NCI-H128 (cell line): Measurements from ENCODE around the gene LIMS2.

Source experiments
- DNase-seq: peaks from one replicate; lab custom pipeline; 2025; ENCODE audit not compliant: unreplicated experiment; lab: John Stamatoyannopoulos, UW

The LIMS2 gene

GRCh38 chr2:127701651-127702394 is 26.5 kb upstream of the LIMS2 start:
- DNase-seq: peak; percentile 2

DNA sequence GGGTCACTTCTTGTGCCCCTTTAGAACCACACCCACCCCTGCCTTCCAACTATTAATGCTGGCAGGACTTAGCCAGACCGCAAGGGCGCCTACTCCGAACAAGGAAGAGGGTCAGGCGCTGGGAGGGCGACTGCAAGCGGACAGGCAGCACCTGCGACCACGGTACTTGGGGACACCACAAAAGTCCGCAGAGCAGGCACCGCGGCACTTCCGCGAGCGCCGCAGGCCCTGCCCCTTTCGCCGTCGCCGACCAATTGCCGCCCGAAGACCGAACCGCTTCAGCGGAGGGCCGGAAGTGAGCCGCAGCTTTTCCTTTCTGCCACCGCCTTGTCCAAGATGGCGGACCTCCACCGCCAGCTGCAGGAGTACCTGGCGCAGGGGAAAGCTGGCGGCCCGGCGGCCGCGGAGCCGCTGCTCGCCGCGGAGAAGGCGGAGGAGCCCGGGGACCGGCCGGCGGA is 25.9 kb upstream of the LIMS2 start, which contains the start of gene SFT2D3:
TSS of gene SFT2D3 (plus strand) at position 305 of the 458 bp plus-strand sequence. CDS start at position 337, 32 bp downstream.
- peak; percentile 46 for DNase-seq

GRCh38 chr2:127700527-127701192 is 25.3 kb upstream of the LIMS2 start:
- no peak for DNase-seq

DNA sequence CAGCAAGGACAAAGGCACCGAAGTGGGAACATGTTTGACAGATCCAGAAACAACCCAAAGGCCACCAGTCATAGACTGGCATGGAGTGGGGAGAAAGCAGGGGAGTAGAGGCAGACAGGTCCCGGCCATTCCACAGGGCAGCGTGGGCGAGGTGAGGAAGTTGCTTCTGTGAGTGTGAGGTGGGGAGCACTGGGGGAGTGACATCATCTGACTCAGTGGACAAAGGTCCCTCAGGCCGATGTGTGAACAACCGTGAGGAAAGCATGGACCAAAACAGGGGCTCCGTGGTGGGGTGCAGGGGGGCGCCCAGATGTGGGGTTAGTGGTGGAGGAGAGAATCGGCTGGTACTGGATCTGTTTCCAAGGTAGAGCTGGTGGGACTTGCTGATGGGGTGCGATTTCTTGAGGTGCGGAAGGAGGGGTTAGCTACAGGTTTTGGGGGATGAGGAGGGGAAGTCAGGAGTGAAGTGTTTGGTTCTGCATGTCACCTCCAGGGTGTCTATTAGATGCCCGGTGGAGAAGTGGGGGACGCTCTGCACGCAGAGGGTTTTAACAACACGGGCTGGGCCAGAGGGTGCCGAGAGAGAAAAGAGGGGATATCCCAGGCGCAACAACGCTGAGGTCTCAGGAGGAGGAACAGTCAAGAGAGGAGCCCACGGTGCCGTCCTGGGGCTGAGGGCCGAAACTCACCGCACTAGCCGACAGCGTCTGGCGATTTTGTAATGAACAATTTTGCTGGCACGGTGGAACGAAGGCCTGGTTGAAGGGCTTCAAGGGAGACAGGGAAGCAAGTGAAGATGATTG is 23.4 kb upstream of the LIMS2 start:
- DNase-seq: no peak

GRCh38 chr2:127697482-127698180 is 22.3 kb upstream of the LIMS2 start:
- no peak for DNase-seq

DNA sequence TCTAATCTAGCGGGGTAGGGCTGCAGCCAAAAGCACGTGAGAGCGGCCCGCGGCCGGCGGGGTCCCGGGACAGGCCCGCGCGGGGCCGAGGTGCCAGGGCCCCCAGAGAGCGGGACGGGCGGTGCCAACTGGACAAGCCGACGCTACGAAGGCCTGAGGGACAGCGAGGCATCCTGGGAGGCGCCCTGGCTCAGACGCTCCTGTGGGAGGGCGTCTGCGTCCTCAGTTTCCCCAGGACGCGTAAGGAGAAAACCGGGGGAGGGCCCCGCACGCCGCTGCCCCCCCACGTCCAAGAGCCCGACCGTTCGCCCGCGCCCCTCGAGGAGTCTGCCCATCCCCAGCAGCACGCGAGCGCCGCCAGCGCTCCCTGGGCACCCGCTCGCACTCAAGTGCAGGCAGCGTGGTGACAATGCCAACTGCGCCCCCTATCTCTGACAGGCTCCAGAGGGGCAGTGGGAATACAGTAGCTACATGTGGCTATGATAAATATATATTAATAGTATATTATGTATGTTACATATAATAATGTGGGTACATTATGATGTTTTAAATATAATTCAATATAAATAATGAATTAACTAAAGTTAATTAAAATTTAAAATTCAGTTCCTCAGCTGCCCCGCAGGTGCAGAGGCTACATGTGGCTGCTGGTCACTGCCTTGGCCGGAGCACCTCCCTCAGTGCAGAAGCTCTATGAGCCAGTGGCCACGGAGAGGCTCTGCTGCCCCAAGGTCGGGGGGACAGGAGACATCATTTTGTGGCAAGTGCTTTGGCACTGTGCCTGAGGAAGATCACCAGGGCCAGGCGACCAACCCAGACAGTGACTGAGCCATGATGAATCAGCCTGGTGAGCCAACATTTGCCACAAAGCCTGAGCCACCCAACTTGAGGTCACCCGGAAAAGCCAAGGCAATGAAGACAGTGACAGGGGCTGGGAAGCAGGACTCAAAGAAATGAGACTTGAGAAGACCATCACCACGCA is 20.5 kb upstream of the LIMS2 start:
- no peak for DNase-seq

- DNase-seq: no peak
Measured at GRCh38 chr2:127694986-127695385, 19.7 kb upstream of the LIMS2 start.

- no peak for DNase-seq
Measured at GRCh38 chr2:127690696-127691095, 15.4 kb upstream of the LIMS2 start.

DNA sequence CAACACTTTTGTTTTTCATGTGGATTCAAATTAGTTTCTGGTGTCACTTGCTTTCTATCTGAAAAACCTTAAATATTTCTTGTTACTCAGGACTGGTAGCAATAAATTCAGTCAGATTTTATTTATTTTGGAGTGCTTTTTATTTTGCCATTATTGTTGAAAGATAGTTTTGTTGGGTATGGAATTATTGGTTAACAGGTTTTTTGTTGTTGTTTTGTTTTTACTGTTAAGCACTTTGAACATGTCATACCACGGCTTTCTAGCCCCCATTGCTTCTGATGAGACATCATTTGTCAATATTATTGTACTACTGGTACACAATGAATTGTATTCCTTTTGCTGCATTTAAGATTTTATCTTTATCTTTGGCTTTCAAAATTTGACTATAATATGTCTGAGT is 13.1 kb upstream of the LIMS2 start:
- DNase-seq: no peak

- DNase-seq: no peak
Measured at GRCh38 chr2:127685410-127686080, 10.2 kb upstream of the LIMS2 start.

GRCh38 chr2:127683757-127684156 is 8.4 kb upstream of the LIMS2 start:
- DNase-seq: no peak

- no peak for DNase-seq
Measured at GRCh38 chr2:127683056-127683455, 7.7 kb upstream of the LIMS2 start.

DNA sequence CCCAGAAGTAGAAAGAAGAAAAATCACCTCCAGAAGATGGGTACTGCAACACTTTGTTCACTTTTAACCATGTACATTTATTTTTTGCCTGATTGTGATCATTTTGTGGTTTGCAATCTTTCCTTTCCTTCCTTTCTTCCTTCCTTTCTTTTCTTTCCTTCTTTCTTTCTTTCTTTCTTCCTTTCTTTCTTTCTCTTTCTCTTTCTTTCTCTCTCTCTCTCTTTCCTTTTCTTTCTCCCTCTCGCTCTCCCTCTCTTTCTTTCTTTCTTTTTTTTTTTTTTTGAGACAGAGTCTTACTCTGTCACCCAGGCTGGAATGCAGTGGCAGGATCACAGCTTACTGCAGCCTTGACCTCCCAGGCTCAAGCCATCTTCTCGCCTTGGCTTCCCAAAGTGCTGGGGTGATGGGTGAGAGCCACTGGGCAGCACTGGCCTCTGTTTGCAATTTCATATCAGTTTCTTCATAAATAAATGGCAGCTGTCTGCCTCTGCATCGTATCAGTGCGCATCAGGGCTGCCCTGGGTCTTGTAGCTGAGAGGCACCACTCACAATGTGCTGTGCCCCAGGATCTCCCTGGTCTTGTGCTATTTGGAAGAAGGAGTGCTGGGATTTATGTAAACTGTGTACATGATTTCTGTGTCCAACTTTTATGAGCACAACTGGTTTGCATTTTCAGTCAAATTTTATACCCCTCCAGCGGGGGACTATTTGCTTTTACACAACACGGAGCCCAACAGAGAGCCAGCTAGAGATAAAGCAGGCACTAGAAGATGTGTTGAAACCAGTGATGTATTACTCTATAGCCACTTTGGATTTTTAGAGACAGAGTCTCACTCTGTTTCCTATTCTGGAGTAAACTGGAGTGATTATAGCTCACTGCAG is 6.9 kb upstream of the LIMS2 start:
- DNase-seq: no peak

DNA sequence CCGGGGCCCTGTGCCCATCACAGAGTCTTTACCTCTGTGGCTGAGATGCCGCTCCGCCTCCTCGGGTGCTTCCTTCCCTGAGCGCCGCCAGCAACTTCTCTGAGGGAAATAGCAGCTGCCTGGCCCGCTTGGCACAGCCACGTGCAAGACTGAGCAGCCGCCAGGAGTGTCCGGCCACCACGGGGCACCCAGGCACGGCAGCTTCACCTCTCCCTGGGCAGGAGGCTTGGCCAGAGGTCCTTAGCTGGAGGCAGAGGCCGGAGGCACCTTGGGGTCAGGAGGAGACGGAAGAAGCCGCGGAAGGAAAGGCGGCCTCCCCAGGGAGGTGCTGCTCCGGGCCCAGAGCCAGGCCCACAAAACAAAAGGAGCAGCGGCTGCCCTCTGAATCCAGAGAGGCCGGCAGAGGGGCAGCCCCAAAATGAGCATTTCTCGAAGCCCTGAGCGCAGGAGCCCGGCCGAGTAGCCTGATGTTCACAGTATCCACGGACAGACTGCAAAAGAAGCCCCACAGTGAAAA is 6.0 kb upstream of the LIMS2 start:
- DNase-seq: no peak

- DNase-seq: no peak
Measured at GRCh38 chr2:127680706-127681287, 5.5 kb upstream of the LIMS2 start.

GRCh38 chr2:127679680-127680361 is 4.5 kb upstream of the LIMS2 start:
- no peak for DNase-seq

GRCh38 chr2:127678991-127679390 is 3.7 kb upstream of the LIMS2 start:
- no peak for DNase-seq
